ENCODE data around the gene NFU1.
A peak's percentile ranks its signal among the peaks of the same experiment; 100 is the strongest.

NFU1 gene

GRCh38 chr2:69436938-69437750, at the start of gene NFU1:
NFU1 (minus strand) TSS chr2:69437435; CDS start chr2:69437422, 13 bp downstream.
- Histone ChIP-seq H3K27ac (ENCODE audit: low read length) (peak within 1 kb of the TSS; percentile 64), H3K4me1 (ENCODE audit: control insufficient read depth, low read depth, low read length) (peaks cover 22% of the 10 kb centered on the region), H3K9ac (ENCODE audit: low read length) (peak within 1 kb of the TSS; percentile 67), H3K4me3 (ENCODE audit: low read length) (peak within 1 kb of the TSS; percentile 87), H3K9me3 (ENCODE audit: control insufficient read depth, low read depth, low read length) (no peaks in the 10 kb centered on the region), H3K36me3 (ENCODE audit: control insufficient read depth, low read depth, low read length) (no peaks in the 10 kb centered on the region), H3K27me3 (ENCODE audit: control insufficient read depth, insufficient read depth, low read length) (no peaks in the 10 kb centered on the region)

- H3K36me3 ChIP-seq (ENCODE audit: control insufficient read depth, low read depth, low read length) = no peaks in the 10 kb centered on the region
- H3K4me3 ChIP-seq (ENCODE audit: low read length) = no peak overlapping the region
- H3K9ac ChIP-seq (ENCODE audit: low read length) = no peak overlapping the region
- no peak overlapping the region for H3K27ac ChIP-seq (ENCODE audit: low read length)
- H3K4me1 ChIP-seq (ENCODE audit: control insufficient read depth, low read depth, low read length) = no peaks in the 10 kb centered on the region
- H3K27me3 ChIP-seq (ENCODE audit: control insufficient read depth, insufficient read depth, low read length) = no peaks in the 10 kb centered on the region
- H3K9me3 ChIP-seq (ENCODE audit: control insufficient read depth, low read depth, low read length) = no peaks in the 10 kb centered on the region
These were observed 46.5 kb upstream of the NFU1 start for GRCh38 chr2:69483696-69484095.

GRCh38 chr2:69483024-69483423, 45.8 kb upstream of the NFU1 start:
- H3K27ac ChIP-seq (ENCODE audit: low read length) = no peak overlapping the region
- H3K9me3 ChIP-seq (ENCODE audit: control insufficient read depth, low read depth, low read length) = no peaks in the 10 kb centered on the region
- H3K36me3 ChIP-seq (ENCODE audit: control insufficient read depth, low read depth, low read length) = no peaks in the 10 kb centered on the region
- no peak overlapping the region for H3K4me3 ChIP-seq (ENCODE audit: low read length)
- no peaks in the 10 kb centered on the region for H3K4me1 ChIP-seq (ENCODE audit: control insufficient read depth, low read depth, low read length)
- no peak overlapping the region for H3K9ac ChIP-seq (ENCODE audit: low read length)
- no peaks in the 10 kb centered on the region for H3K27me3 ChIP-seq (ENCODE audit: control insufficient read depth, insufficient read depth, low read length)

GRCh38 chr2:69482471-69482870, 45.2 kb upstream of the NFU1 start:
- no peaks in the 10 kb centered on the region for H3K27me3 ChIP-seq (ENCODE audit: control insufficient read depth, insufficient read depth, low read length)
- no peaks in the 10 kb centered on the region for H3K4me1 ChIP-seq (ENCODE audit: control insufficient read depth, low read depth, low read length)
- no peak overlapping the region for H3K27ac ChIP-seq (ENCODE audit: low read length)
- H3K36me3 ChIP-seq (ENCODE audit: control insufficient read depth, low read depth, low read length) = no peaks in the 10 kb centered on the region
- no peak overlapping the region for H3K4me3 ChIP-seq (ENCODE audit: low read length)
- no peak overlapping the region for H3K9ac ChIP-seq (ENCODE audit: low read length)
- no peaks in the 10 kb centered on the region for H3K9me3 ChIP-seq (ENCODE audit: control insufficient read depth, low read depth, low read length)

- H3K36me3 ChIP-seq (ENCODE audit: control insufficient read depth, low read depth, low read length) = no peaks in the 10 kb centered on the region
- H3K9me3 ChIP-seq (ENCODE audit: control insufficient read depth, low read depth, low read length) = no peaks in the 10 kb centered on the region
- no peaks in the 10 kb centered on the region for H3K27me3 ChIP-seq (ENCODE audit: control insufficient read depth, insufficient read depth, low read length)
- H3K27ac ChIP-seq (ENCODE audit: low read length) = no peak overlapping the region
- no peak overlapping the region for H3K4me3 ChIP-seq (ENCODE audit: low read length)
- no peaks in the 10 kb centered on the region for H3K4me1 ChIP-seq (ENCODE audit: control insufficient read depth, low read depth, low read length)
- H3K9ac ChIP-seq (ENCODE audit: low read length) = no peak overlapping the region
These were observed 44.2 kb upstream of the NFU1 start for GRCh38 chr2:69481421-69481820.

GRCh38 chr2:69477627-69478026, 40.4 kb upstream of the NFU1 start:
- Histone ChIP-seq H3K9me3 (ENCODE audit: control insufficient read depth, low read depth, low read length) (no peaks in the 10 kb centered on the region), H3K27me3 (ENCODE audit: control insufficient read depth, insufficient read depth, low read length) (no peaks in the 10 kb centered on the region), H3K36me3 (ENCODE audit: control insufficient read depth, low read depth, low read length) (no peaks in the 10 kb centered on the region), H3K4me1 (ENCODE audit: control insufficient read depth, low read depth, low read length) (no peaks in the 10 kb centered on the region), H3K27ac (ENCODE audit: low read length) (no peak overlapping the region), H3K4me3 (ENCODE audit: low read length) (no peak overlapping the region), H3K9ac (ENCODE audit: low read length) (no peak overlapping the region)

GRCh38 chr2:69474688-69475087, 37.5 kb upstream of the NFU1 start:
- H3K36me3 ChIP-seq (ENCODE audit: control insufficient read depth, low read depth, low read length) = no peaks in the 10 kb centered on the region
- no peak overlapping the region for H3K9ac ChIP-seq (ENCODE audit: low read length)
- H3K4me1 ChIP-seq (ENCODE audit: control insufficient read depth, low read depth, low read length) = peaks cover 6% of the 10 kb centered on the region
- no peak overlapping the region for H3K4me3 ChIP-seq (ENCODE audit: low read length)
- H3K27ac ChIP-seq (ENCODE audit: low read length) = no peak overlapping the region
- H3K27me3 ChIP-seq (ENCODE audit: control insufficient read depth, insufficient read depth, low read length) = no peaks in the 10 kb centered on the region
- H3K9me3 ChIP-seq (ENCODE audit: control insufficient read depth, low read depth, low read length) = no peaks in the 10 kb centered on the region

GRCh38 chr2:69471793-69472192, 34.6 kb upstream of the NFU1 start:
- Histone ChIP-seq H3K36me3 (ENCODE audit: control insufficient read depth, low read depth, low read length) (no peaks in the 10 kb centered on the region), H3K9me3 (ENCODE audit: control insufficient read depth, low read depth, low read length) (no peaks in the 10 kb centered on the region), H3K27me3 (ENCODE audit: control insufficient read depth, insufficient read depth, low read length) (no peaks in the 10 kb centered on the region), H3K4me1 (ENCODE audit: control insufficient read depth, low read depth, low read length) (peaks cover 8% of the 10 kb centered on the region), H3K9ac (ENCODE audit: low read length) (no peak overlapping the region), H3K27ac (ENCODE audit: low read length) (no peak overlapping the region), H3K4me3 (ENCODE audit: low read length) (no peak overlapping the region)

GRCh38 chr2:69470911-69471310, 33.7 kb upstream of the NFU1 start:
- no peak overlapping the region for H3K27ac ChIP-seq (ENCODE audit: low read length)
- peaks cover 1% of the 10 kb centered on the region for H3K36me3 ChIP-seq (ENCODE audit: control insufficient read depth, low read depth, low read length)
- H3K4me1 ChIP-seq (ENCODE audit: control insufficient read depth, low read depth, low read length) = peaks cover 8% of the 10 kb centered on the region
- no peak overlapping the region for H3K9ac ChIP-seq (ENCODE audit: low read length)
- no peaks in the 10 kb centered on the region for H3K27me3 ChIP-seq (ENCODE audit: control insufficient read depth, insufficient read depth, low read length)
- H3K9me3 ChIP-seq (ENCODE audit: control insufficient read depth, low read depth, low read length) = no peaks in the 10 kb centered on the region
- H3K4me3 ChIP-seq (ENCODE audit: low read length) = no peak overlapping the region

GRCh38 chr2:69469784-69470183, 32.5 kb upstream of the NFU1 start:
- H3K9ac ChIP-seq (ENCODE audit: low read length) = no peak overlapping the region
- H3K4me3 ChIP-seq (ENCODE audit: low read length) = no peak overlapping the region
- peaks cover 5% of the 10 kb centered on the region for H3K36me3 ChIP-seq (ENCODE audit: control insufficient read depth, low read depth, low read length)
- no peaks in the 10 kb centered on the region for H3K27me3 ChIP-seq (ENCODE audit: control insufficient read depth, insufficient read depth, low read length)
- H3K9me3 ChIP-seq (ENCODE audit: control insufficient read depth, low read depth, low read length) = no peaks in the 10 kb centered on the region
- no peak overlapping the region for H3K27ac ChIP-seq (ENCODE audit: low read length)
- H3K4me1 ChIP-seq (ENCODE audit: control insufficient read depth, low read depth, low read length) = peaks cover 8% of the 10 kb centered on the region

- Histone ChIP-seq H3K4me1 (ENCODE audit: control insufficient read depth, low read depth, low read length) (peaks cover 8% of the 10 kb centered on the region), H3K27ac (ENCODE audit: low read length) (no peak overlapping the region), H3K27me3 (ENCODE audit: control insufficient read depth, insufficient read depth, low read length) (no peaks in the 10 kb centered on the region), H3K36me3 (ENCODE audit: control insufficient read depth, low read depth, low read length) (peaks cover 5% of the 10 kb centered on the region), H3K4me3 (ENCODE audit: low read length) (no peak overlapping the region), H3K9me3 (ENCODE audit: control insufficient read depth, low read depth, low read length) (no peaks in the 10 kb centered on the region), H3K9ac (ENCODE audit: low read length) (no peak overlapping the region)
These were observed 32.1 kb upstream of the NFU1 start for GRCh38 chr2:69469375-69469774.

- Histone ChIP-seq H3K27ac (ENCODE audit: low read length) (no peak overlapping the region), H3K36me3 (ENCODE audit: control insufficient read depth, low read depth, low read length) (peaks cover 5% of the 10 kb centered on the region)
These were observed 29.5 kb upstream of the NFU1 start for GRCh38 chr2:69466728-69467127.

More at GRCh38 chr2:69466728-69467127, 29.5 kb upstream of the NFU1 start:
- Histone ChIP-seq H3K27me3 (ENCODE audit: control insufficient read depth, insufficient read depth, low read length) (no peaks in the 10 kb centered on the region), H3K9me3 (ENCODE audit: control insufficient read depth, low read depth, low read length) (no peaks in the 10 kb centered on the region), H3K4me1 (ENCODE audit: control insufficient read depth, low read depth, low read length) (peaks cover 8% of the 10 kb centered on the region), H3K4me3 (ENCODE audit: low read length) (no peak overlapping the region), H3K9ac (ENCODE audit: low read length) (no peak overlapping the region)
